ENCODE data around the gene GRIA1.
"Not testable (repeated sequence)": the region's sequence is repeated elsewhere in the genome, so short reads cannot be mapped to it uniquely, and the experiment has no call there.

Gene GRIA1

GRCh38 chr5:153713943-153714342, 223.5 kb downstream of the GRIA1 start:
- in situ Hi-C loops (cut with HindIII; ENCODE audit: low sequenced_read_pairs): no loop called here
- H3K4me3 ChIP-seq (ENCODE audit: low read depth, low read length): no peak overlapping the region
- TF ChIP-seq CTCF (IDR thresholded peaks at IDR 0.05; ENCODE audit: low read depth, low read length): no peak

DNA sequence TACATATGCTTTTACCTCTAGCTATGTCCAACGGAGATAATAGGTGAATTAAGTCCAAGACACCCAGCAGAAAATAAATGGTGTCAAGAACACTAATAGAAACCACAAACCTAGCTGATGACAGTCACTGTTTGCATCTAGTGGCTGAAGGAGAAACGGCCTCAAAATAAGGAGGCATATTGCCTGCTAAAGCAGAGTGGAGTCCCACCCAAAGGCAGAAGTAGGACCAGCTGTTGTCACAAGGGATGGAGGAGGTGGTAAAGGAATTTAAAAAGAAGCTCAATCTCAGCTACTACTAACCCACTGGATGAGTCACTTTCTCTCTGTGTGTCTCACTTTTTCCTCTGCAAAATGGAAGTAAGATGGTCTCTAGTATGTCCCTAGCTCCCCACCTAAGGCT, 224.3 kb downstream of the GRIA1 start:
- H3K4me3 ChIP-seq (ENCODE audit: low read depth, low read length): no peak overlapping the region
- in situ Hi-C loops (cut with HindIII; ENCODE audit: low sequenced_read_pairs): no loop called here
- no peak for TF ChIP-seq CTCF (IDR thresholded peaks at IDR 0.05; ENCODE audit: low read depth, low read length)
- peak; percentile 9 for DNase-seq (ENCODE audit: low read depth, low spot score)

More at GRCh38 chr5:153713943-153714342, 223.5 kb downstream of the GRIA1 start:
- peak; percentile 4 for DNase-seq (ENCODE audit: low read depth, low spot score)

- in situ Hi-C loops (cut with HindIII; ENCODE audit: low sequenced_read_pairs): no loop called here
- TF ChIP-seq CTCF (IDR thresholded peaks at IDR 0.05; ENCODE audit: low read depth, low read length): no peak
- DNase-seq (ENCODE audit: low read depth, low spot score): no peak
- H3K4me3 ChIP-seq (ENCODE audit: low read depth, low read length): no peak overlapping the region
Measured at GRCh38 chr5:153717287-153717686, 226.8 kb downstream of the GRIA1 start.

DNA sequence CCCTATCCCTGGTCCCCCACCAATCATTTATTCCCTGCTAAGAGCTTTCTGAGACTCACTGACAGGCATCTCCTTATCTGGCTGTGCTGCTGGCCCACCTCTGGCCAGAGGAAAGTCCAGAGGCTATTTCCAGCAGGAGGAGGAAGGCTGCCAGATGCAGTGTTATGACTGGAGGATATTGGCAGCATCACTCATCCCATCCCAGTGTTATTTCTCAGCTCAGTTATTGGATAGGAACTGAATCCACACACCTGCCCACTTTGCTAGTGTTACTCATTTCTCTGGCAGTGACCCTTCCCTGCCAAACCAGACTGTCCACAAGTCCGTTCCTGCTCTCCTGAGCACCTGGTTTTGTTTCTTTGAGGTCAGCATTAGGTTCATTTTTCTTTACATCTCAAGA, 228.2 kb downstream of the GRIA1 start:
- no peak for DNase-seq (ENCODE audit: low read depth, low spot score)
- in situ Hi-C loops (cut with HindIII; ENCODE audit: low sequenced_read_pairs): no loop called here
- TF ChIP-seq CTCF (IDR thresholded peaks at IDR 0.05; ENCODE audit: low read depth, low read length): no peak
- H3K4me3 ChIP-seq (ENCODE audit: low read depth, low read length): no peak overlapping the region

- no peak for TF ChIP-seq CTCF (IDR thresholded peaks at IDR 0.05; ENCODE audit: low read depth, low read length)
- DNase-seq (ENCODE audit: low read depth, low spot score): no peak
- no peak overlapping the region for H3K4me3 ChIP-seq (ENCODE audit: low read depth, low read length)
- in situ Hi-C loops (cut with HindIII; ENCODE audit: low sequenced_read_pairs): no loop called here
Measured at GRCh38 chr5:153719324-153719723, 228.9 kb downstream of the GRIA1 start.

- H3K4me3 ChIP-seq (ENCODE audit: low read depth, low read length); DNase-seq (ENCODE audit: low read depth, low spot score); in situ Hi-C loops (cut with HindIII; ENCODE audit: low sequenced_read_pairs): not testable (repeated sequence)
Measured at GRCh38 chr5:153723022-153723610, 232.6 kb downstream of the GRIA1 start.

- DNase-seq (ENCODE audit: low read depth, low spot score): no peak
- no peak overlapping the region for H3K4me3 ChIP-seq (ENCODE audit: low read depth, low read length)
- in situ Hi-C loops (cut with HindIII; ENCODE audit: low sequenced_read_pairs): no loop called here
- TF ChIP-seq CTCF (IDR thresholded peaks at IDR 0.05; ENCODE audit: low read depth, low read length): no peak
Measured at GRCh38 chr5:153742060-153742459, 251.6 kb downstream of the GRIA1 start.

Measured in astrocyte of the spinal cord (primary cell).